ENCODE results near the gene CLEC16A.

- TF ChIP-seq POLR2A (IDR thresholded peaks at IDR 0.05; ENCODE audit: low read depth, low read length), result no peak
- TF ChIP-seq TAF1 (IDR thresholded peaks at IDR 0.05; ENCODE audit: low read depth, low read length), result no peak
Observed at GRCh38 chr16:11045441-11045840, 101.1 kb downstream of the CLEC16A start.

Data from GM12891 (cell line).